IMR-90 (cell line): ENCODE measurements around the gene TTC28. TPM values are rescaled to one million over a fixed set of nuclear protein-coding genes. Genes with fewer than 3 reads are reported as not detected.

Experiments
- ATAC-seq: fragments of 200-7000 bp; cut with Tn5 transposase; 2 replicates; pipeline ENCODE4 v1.9.1; 2020; ENCODE audit warnings: low read depth, mild to moderate bottlenecking, moderate library complexity
- BruUV-seq: library from RNA; stranded (reverse); fragments of 400-500 nt; replicated peaks from 2 replicates; lab custom pipeline; 2021; lab: Mats Ljungman, UMichigan
- CTCF ChIA-PET: fragments of 300-600 bp; formaldehyde crosslinking; extraction: SDS; loops from one replicate; lab custom pipeline; 2021; ENCODE audit warnings: antibody characterized with exemption; lab: Yijun Ruan, JAX
- POLR2A ChIA-PET: fragments of 300-600 bp; sonication (Branson Sonifier 250); formaldehyde crosslinking; loops from one replicate; lab custom pipeline; 2022; ENCODE audit warnings: antibody characterized with exemption; ENCODE audit not compliant: unreplicated experiment; lab: Charles Lee
- DNase-seq: peaks from one replicate; pipeline ENCODE4 v3.0.0; 2013
- H2AFZ ChIP-seq: replicated peaks from 2 replicates; pipeline ENCODE3; 2013; ENCODE audit warnings: low read length, mild to moderate bottlenecking; ENCODE audit not compliant: poor library complexity
- H2AK5ac ChIP-seq: 2 replicates; pipeline ENCODE4 v1.6.1; 2013; ENCODE audit warnings: low read depth, low read length, inconsistent platforms
- H2AK9ac ChIP-seq: replicated peaks from 2 replicates; pipeline ENCODE3; 2013; ENCODE audit warnings: mild to moderate bottlenecking, low read depth, low read length, moderate library complexity; ENCODE audit not compliant: poor library complexity
- H2BK120ac ChIP-seq: 2 replicates; pipeline ENCODE4 v1.6.1; 2013; ENCODE audit warnings: low read depth, low read length, inconsistent platforms
- H2BK15ac ChIP-seq: 3 replicates; pipeline ENCODE4 v1.6.1; 2013; ENCODE audit warnings: low read depth, low read length, inconsistent platforms
- H2BK20ac ChIP-seq: 2 replicates; pipeline ENCODE4 v1.6.1; 2013; ENCODE audit warnings: low read depth, mild to moderate bottlenecking, inconsistent platforms, low read length, moderate library complexity
- H2BK5ac ChIP-seq: 2 replicates; pipeline ENCODE4 v1.6.1; 2013; ENCODE audit warnings: mild to moderate bottlenecking, low read depth, low read length, inconsistent platforms; ENCODE audit not compliant: poor library complexity, severe bottlenecking
- H3K14ac ChIP-seq: replicated peaks from 2 replicates; pipeline ENCODE4 v1.6.1; 2013; ENCODE audit warnings: low read depth, low read length, inconsistent platforms
- H3K18ac ChIP-seq: 2 replicates; pipeline ENCODE4 v1.6.1; 2013; ENCODE audit warnings: low read depth, low read length, control low read depth
- H3K23ac ChIP-seq: 2 replicates; pipeline ENCODE4 v1.6.1; 2013; ENCODE audit warnings: low read depth, low read length, inconsistent platforms
- H3K27ac ChIP-seq: 2 replicates; pipeline ENCODE4 v1.5.1; 2013; ENCODE audit warnings: mild to moderate bottlenecking, control low read depth, low read length; ENCODE audit not compliant: insufficient read depth
- H3K27me3 ChIP-seq: 2 replicates; pipeline ENCODE4 v1.6.1; 2013; ENCODE audit warnings: low read length; ENCODE audit not compliant: control insufficient read depth, insufficient read depth
- H3K36me3 ChIP-seq: 2 replicates; pipeline ENCODE4 v1.6.1; 2013; ENCODE audit warnings: low read length, mixed read lengths; ENCODE audit not compliant: control insufficient read depth, insufficient read depth
- H3K4ac ChIP-seq: 2 replicates; pipeline ENCODE4 v1.6.1; 2013; ENCODE audit warnings: low read depth, low read length, inconsistent platforms
- H3K4me1 ChIP-seq: 2 replicates; pipeline ENCODE4 v1.6.1; 2013; ENCODE audit warnings: low read length, mixed read lengths; ENCODE audit not compliant: control insufficient read depth, insufficient read depth
- H3K4me2 ChIP-seq: 2 replicates; pipeline ENCODE4 v1.6.1; 2013; ENCODE audit warnings: low read depth, mild to moderate bottlenecking, control low read depth, low read length, moderate library complexity
- H3K4me3 ChIP-seq: 2 replicates; pipeline ENCODE4 v1.5.1; 2013; ENCODE audit warnings: low read depth, mild to moderate bottlenecking, control low read depth, low read length, moderate library complexity; ENCODE audit not compliant: insufficient read depth
- H3K56ac ChIP-seq: 2 replicates; pipeline ENCODE4 v1.6.1; 2013; ENCODE audit warnings: low read length, inconsistent platforms; ENCODE audit not compliant: insufficient read depth; ENCODE audit errors: extremely low read depth
- H3K79me1 ChIP-seq, 2 experiments: 2 replicates each; pipeline ENCODE4 v1.6.1; 2013; ENCODE audit warnings: low read length in 2 of 2, inconsistent platforms in 1 of 2, low read depth in 1 of 2
- H3K9ac ChIP-seq: 2 replicates; pipeline ENCODE4 v1.6.1; 2013; ENCODE audit warnings: low read depth, low read length, control low read depth
- H3K9me1 ChIP-seq: 2 replicates; pipeline ENCODE4 v1.6.1; 2013; ENCODE audit warnings: low read length, inconsistent platforms; ENCODE audit not compliant: insufficient read depth
- H3K9me3 ChIP-seq: 2 replicates; pipeline ENCODE4 v1.6.1; 2013; ENCODE audit warnings: low read length; ENCODE audit not compliant: control insufficient read depth, insufficient read depth
- H4K20me1 ChIP-seq: 2 replicates; pipeline ENCODE4 v1.6.1; 2013; ENCODE audit warnings: low read length, inconsistent platforms; ENCODE audit not compliant: insufficient read depth
- H4K5ac ChIP-seq: 2 replicates; pipeline ENCODE4 v1.6.1; 2013; ENCODE audit warnings: mild to moderate bottlenecking, low read depth, low read length, control low read depth
- H4K8ac ChIP-seq, 2 experiments: 2 replicates each; pipeline ENCODE4 v1.6.1; 2013; ENCODE audit warnings: low read depth in 2 of 2, low read length in 2 of 2, control low read depth in 1 of 2, inconsistent platforms in 1 of 2
- H4K91ac ChIP-seq: 2 replicates; pipeline ENCODE4 v1.6.1; 2013; ENCODE audit warnings: low read depth, low read length, inconsistent platforms; ENCODE audit not compliant: insufficient read depth
- BHLHE40 ChIP-seq: fragments of 150-350 bp; IDR thresholded peaks from 2 replicates; pipeline ENCODE4 v1.6.1; 2016; ENCODE audit warnings: mild to moderate bottlenecking, low read depth, low read length
- CEBPB ChIP-seq: IDR thresholded peaks from 2 replicates; pipeline ENCODE4 v1.6.1; 2012; ENCODE audit warnings: low read depth, low read length, improper control_type of control experiment
- CHD1 ChIP-seq: IDR thresholded peaks from 2 replicates; pipeline ENCODE4 v1.6.1; 2012; ENCODE audit warnings: low read depth, low read length, improper control_type of control experiment
- FOS ChIP-seq: fragments of 150-350 bp; IDR thresholded peaks from 2 replicates; pipeline ENCODE4 v1.6.1; 2016; ENCODE audit warnings: low read depth, low read length
- MAFK ChIP-seq: IDR thresholded peaks from 2 replicates; pipeline ENCODE4 v1.6.1; 2012; ENCODE audit warnings: low read depth, low read length, improper control_type of control experiment
- MAZ ChIP-seq: IDR thresholded peaks from 2 replicates; pipeline ENCODE4 v1.6.1; 2012; ENCODE audit warnings: low read depth, mild to moderate bottlenecking, low read length, improper control_type of control experiment, moderate library complexity, borderline replicate concordance
- MXI1 ChIP-seq: IDR thresholded peaks from 2 replicates; pipeline ENCODE4 v1.6.1; 2012; ENCODE audit warnings: low read depth, mild to moderate bottlenecking, low read length, moderate library complexity, borderline replicate concordance
- NFE2L2 ChIP-seq: fragments of 150-350 bp; IDR thresholded peaks from 2 replicates; pipeline ENCODE4 v1.6.1; 2016; ENCODE audit warnings: low read depth, mild to moderate bottlenecking, low read length
- POLR2A ChIP-seq: IDR thresholded peaks from 2 replicates; pipeline ENCODE4 v1.6.1; 2012; ENCODE audit warnings: mild to moderate bottlenecking, low read depth, low read length
- RAD21 ChIP-seq: IDR thresholded peaks from 2 replicates; pipeline ENCODE4 v1.6.1; 2012; ENCODE audit warnings: low read length, improper control_type of control experiment
- RFX5 ChIP-seq: IDR thresholded peaks from 2 replicates; pipeline ENCODE4 v1.8.0; 2012; ENCODE audit warnings: low read depth, mild to moderate bottlenecking, low read length, moderate library complexity
- SMC3 ChIP-seq: fragments of 150-350 bp; IDR thresholded peaks from 2 replicates; pipeline ENCODE4 v1.6.1; 2016; ENCODE audit warnings: low read depth, mild to moderate bottlenecking, antibody characterized with exemption, low read length, moderate library complexity
- WGBS, 2 experiments: methylation state at CpG; one replicate each; pipeline versions ENCODE4 v1.1.5 to v1.1.7; 2013; ENCODE audit warnings: missing lambda C conversion rate in 2 of 2; ENCODE audit not compliant: insufficient read length in 1 of 2; ENCODE audit errors: extremely low coverage in 2 of 2; 5-methylcytosine and 5-hydroxymethylcytosine counted together
- dilution Hi-C: fragments of 300-500 bp; cut with HindIII; formaldehyde crosslinking; loops from one replicate; pipeline ENCODE4 v1.14.3; 2018; ENCODE audit warnings: low sequenced_read_pairs; ENCODE audit not compliant: unreplicated experiment
- in situ Hi-C: fragments of 300-500 bp; cut with MboI; formaldehyde crosslinking; loops from 3 replicates; pipeline ENCODE4 v1.14.3; 2019; ENCODE audit warnings: low sequenced_read_pairs, inconsistent platforms, mixed read lengths
- intact Hi-C: fragments of 100-400 bp; cut with micrococcal nuclease; formaldehyde crosslinking; loops from 2 replicates; pipeline ENCODE4 v1.10.0; 2022
- polyA plus RNA-seq, 3 experiments: library from polyadenylated mRNA; depleted of rRNA; stranded (reverse); fragments of >200 nt; gene quantifications; 2 replicates each; pipeline ENCODE4 v1.2.3, GENCODE V29; 2012; ENCODE audit warnings: low replicate concordance in 1 of 3
- total RNA-seq: library from RNA; depleted of rRNA; stranded (reverse); fragments of >200 nt; gene quantifications from 2 replicates; pipeline ENCODE4 v1.2.3, GENCODE V29; 2012
- TF ChIP-seq, protein P1 (sequence below): conservative IDR thresholded peaks from 2 replicates; pipeline ENCODE4 v1.5.1; 2012; ENCODE audit warnings: mild to moderate bottlenecking, low read depth, low read length, improper control_type of control experiment
- TF ChIP-seq, protein P2 (sequence below): fragments of 150-350 bp; IDR thresholded peaks from 2 replicates; pipeline ENCODE4 v1.6.1; 2017; ENCODE audit warnings: mild to moderate bottlenecking, antibody characterized with exemption, low read length, low read depth

Gene TTC28
- total and polyA plus RNA-seq, 2 of the 4 experiments (the other 2 are of a cell fraction) = 5.6 to 13.3 TPM

GRCh38 chr22:28608546-28608945 is 71.1 kb downstream of the TTC28 start:
- no peaks in the 10 kb centered on the region for H3K9me3 ChIP-seq
- no peak overlapping the region for H3K14ac ChIP-seq
- intact Hi-C loops (loop anchor here (5.0 to 10.0 kb wide), 3 partner anchors 164 to 546 kb away; partner anchors contain the start of gene CCDC117), dilution Hi-C loops (no loop called here), in situ Hi-C loops (loop anchor here (10.0 to 25.0 kb wide), 2 partner anchors 426 to 629 kb away; no protein-coding TSS in a partner anchor)
- H2BK120ac ChIP-seq = no peak overlapping the region
- no peaks in the 10 kb centered on the region for H4K20me1 ChIP-seq
- H3K36me3 ChIP-seq = no peaks in the 10 kb centered on the region
- CTCF ChIA-PET = interaction anchor here (1.3 kb wide), 1 partner anchor 221 kb away, joined by 3 read pairs; no protein-coding TSS in a partner anchor
- no peak overlapping the region for H3K23ac ChIP-seq
- ATAC-seq (no peak), DNase-seq (no peak)
- H3K4ac ChIP-seq = no peak overlapping the region
- no peak overlapping the region for H3K18ac ChIP-seq
- WGBS, 2 experiments = no CpG with 5 or more reads among the region's 2 CpGs
- H4K91ac ChIP-seq = no peak overlapping the region
- H3K56ac ChIP-seq = no peak overlapping the region
- no peak overlapping the region for H2AK5ac ChIP-seq
- H3K9me1 ChIP-seq = no peaks in the 10 kb centered on the region
- H3K4me2 ChIP-seq = no peak overlapping the region
- POLR2A ChIA-PET = no interaction called here
- TF ChIP-seq CHD1 = no peak
- TF ChIP-seq BHLHE40 = no peak
- TF ChIP-seq POLR2A = no peak
- no peak for TF ChIP-seq MXI1
- TF ChIP-seq, protein P1, sequence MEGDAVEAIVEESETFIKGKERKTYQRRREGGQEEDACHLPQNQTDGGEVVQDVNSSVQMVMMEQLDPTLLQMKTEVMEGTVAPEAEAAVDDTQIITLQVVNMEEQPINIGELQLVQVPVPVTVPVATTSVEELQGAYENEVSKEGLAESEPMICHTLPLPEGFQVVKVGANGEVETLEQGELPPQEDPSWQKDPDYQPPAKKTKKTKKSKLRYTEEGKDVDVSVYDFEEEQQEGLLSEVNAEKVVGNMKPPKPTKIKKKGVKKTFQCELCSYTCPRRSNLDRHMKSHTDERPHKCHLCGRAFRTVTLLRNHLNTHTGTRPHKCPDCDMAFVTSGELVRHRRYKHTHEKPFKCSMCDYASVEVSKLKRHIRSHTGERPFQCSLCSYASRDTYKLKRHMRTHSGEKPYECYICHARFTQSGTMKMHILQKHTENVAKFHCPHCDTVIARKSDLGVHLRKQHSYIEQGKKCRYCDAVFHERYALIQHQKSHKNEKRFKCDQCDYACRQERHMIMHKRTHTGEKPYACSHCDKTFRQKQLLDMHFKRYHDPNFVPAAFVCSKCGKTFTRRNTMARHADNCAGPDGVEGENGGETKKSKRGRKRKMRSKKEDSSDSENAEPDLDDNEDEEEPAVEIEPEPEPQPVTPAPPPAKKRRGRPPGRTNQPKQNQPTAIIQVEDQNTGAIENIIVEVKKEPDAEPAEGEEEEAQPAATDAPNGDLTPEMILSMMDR = no peak
- TF ChIP-seq, protein P2, sequence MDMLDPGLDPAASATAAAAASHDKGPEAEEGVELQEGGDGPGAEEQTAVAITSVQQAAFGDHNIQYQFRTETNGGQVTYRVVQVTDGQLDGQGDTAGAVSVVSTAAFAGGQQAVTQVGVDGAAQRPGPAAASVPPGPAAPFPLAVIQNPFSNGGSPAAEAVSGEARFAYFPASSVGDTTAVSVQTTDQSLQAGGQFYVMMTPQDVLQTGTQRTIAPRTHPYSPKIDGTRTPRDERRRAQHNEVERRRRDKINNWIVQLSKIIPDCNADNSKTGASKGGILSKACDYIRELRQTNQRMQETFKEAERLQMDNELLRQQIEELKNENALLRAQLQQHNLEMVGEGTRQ = no peak
- TF ChIP-seq MAZ = no peak
- no peak for TF ChIP-seq MAFK
- TF ChIP-seq CEBPB = no peak
- TF ChIP-seq SMC3 = no peak
- no peak for TF ChIP-seq RAD21
- no peak for TF ChIP-seq NFE2L2
- TF ChIP-seq FOS = no peak
- TF ChIP-seq RFX5 = no peak
- H3K27ac ChIP-seq = no peak overlapping the region
- BruUV-seq = no TSS peak
- H3K27me3 ChIP-seq = no peaks in the 10 kb centered on the region
- no peak overlapping the region for H2AFZ ChIP-seq
- H2BK5ac ChIP-seq = no peak overlapping the region
- peaks cover 6 to 9% of the 10 kb centered on the region in 2 experiments; a peak in 2 of 4 replicates for H3K79me1 ChIP-seq
- H3K4me3 ChIP-seq = no peak overlapping the region
- H4K8ac ChIP-seq = no peak overlapping the region
- H4K5ac ChIP-seq = no peak overlapping the region
- peaks cover 4% of the 10 kb centered on the region for H3K4me1 ChIP-seq
- no peak overlapping the region for H3K9ac ChIP-seq
- no peak overlapping the region for H2AK9ac ChIP-seq
- no peak overlapping the region for H2BK15ac ChIP-seq
- no peak overlapping the region for H2BK20ac ChIP-seq
